Measurements from ENCODE around the gene GGCX.

The GGCX gene

DNA sequence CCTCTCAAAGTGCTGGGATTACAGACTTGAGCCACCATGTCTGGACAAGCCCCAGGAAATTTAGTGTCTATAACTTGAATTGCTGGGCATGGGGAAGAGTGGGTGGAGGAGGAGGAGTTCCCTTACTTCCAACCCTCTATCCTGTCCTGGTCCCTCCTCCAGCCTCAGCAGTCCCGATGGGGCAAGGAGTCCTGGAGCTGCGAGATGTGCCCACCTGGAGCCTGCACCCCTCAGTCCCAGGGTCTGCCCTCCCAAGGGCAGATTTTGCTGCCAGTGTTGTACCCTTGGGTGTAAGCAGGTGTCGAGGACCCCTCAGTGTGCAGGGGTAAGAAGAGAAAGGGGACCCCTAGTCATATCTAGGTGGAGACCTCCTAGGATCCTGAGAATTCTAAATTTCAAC, 18.9 kb upstream of the GGCX start:
- H3K4me3 ChIP-seq (ENCODE audit: control insufficient read depth, low read depth, low read length): no peak overlapping the region
- TF ChIP-seq, protein P1, sequence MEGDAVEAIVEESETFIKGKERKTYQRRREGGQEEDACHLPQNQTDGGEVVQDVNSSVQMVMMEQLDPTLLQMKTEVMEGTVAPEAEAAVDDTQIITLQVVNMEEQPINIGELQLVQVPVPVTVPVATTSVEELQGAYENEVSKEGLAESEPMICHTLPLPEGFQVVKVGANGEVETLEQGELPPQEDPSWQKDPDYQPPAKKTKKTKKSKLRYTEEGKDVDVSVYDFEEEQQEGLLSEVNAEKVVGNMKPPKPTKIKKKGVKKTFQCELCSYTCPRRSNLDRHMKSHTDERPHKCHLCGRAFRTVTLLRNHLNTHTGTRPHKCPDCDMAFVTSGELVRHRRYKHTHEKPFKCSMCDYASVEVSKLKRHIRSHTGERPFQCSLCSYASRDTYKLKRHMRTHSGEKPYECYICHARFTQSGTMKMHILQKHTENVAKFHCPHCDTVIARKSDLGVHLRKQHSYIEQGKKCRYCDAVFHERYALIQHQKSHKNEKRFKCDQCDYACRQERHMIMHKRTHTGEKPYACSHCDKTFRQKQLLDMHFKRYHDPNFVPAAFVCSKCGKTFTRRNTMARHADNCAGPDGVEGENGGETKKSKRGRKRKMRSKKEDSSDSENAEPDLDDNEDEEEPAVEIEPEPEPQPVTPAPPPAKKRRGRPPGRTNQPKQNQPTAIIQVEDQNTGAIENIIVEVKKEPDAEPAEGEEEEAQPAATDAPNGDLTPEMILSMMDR (conservative IDR thresholded peaks at IDR 0.05; ENCODE audit: control insufficient read depth, insufficient read depth, low read depth, low read length): no peak
- DNase-seq (ENCODE audit: low read depth): no peak

DNA sequence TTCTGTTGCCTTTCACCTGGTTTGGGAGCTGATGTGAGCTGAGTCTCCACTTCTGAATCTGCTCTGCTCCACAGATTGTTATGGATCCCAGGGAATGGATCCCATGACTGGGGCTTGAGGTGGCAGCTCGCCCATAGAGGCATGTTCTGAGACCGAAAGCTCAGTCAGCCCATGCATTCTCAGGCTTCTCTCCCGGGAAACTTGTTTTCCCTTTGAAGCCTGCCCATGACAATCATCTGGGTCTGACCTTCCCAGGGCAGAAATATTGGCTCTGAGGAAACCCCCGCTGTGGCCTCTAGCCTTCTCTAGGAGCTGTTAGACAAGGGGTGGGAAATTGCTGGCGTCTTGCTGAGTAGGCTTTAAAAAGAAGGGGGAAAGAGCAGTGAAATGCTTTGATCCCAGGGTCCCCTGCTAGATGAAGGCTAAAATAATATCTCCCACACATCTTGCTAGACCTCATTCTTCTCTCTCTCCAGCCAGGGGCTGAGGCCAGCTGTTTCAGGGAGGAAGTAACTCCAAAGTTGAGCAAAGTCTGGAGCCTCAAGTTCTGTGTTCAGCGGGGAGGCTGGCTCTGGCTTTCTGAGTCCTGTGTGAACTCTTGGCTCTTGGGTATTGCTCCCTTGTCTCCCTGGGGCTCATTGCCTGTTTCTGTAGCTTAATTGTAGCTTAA, 18.1 kb upstream of the GGCX start:
- no peak for DNase-seq (ENCODE audit: low read depth)
- TF ChIP-seq, protein P1 (conservative IDR thresholded peaks at IDR 0.05; ENCODE audit: control insufficient read depth, insufficient read depth, low read depth, low read length): no peak
- no peak overlapping the region for H3K4me3 ChIP-seq (ENCODE audit: control insufficient read depth, low read depth, low read length)

DNA sequence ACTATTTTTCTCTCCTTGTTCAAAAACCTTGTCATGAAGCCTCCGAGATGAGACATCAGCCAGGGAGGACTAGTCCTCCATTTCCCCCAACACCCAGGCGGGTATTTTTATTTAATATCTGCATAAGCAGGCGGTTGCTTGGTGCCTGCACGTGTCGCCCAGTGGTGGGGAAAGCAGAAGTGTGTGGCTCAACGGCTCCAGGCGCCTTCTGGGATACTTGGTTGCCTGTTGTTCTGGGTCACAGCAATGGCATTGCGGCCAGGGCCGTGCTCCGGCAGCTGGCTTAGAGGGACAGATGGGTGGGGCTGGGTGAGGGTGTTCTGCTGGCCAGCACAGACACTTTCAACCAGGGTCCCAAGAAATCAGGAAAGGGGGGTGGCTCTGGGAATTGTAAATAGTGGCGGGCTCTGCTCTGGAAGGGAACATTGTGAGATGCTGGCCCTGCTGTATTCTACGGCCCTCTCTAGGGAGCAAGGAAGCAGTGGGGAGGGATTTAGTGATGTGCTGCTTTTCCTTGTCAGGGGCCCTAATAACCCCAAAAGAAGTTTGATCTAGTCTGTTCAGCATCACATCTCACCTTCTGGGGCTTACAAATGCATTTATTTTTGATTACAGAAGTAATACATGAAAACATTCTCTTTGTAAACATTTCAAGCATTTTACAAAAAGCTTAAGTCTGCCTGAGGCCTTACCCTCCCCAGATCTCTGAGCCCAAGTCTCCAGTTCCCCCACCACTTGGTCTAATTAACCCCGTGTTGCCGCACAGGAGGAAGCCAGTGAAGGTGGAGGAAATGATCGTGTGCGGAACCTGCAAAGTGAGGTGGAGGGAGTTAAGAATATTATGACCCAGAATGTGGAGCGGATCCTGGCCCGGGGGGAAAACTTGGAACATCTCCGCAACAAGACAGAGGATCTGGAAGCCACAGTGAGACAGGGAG, 17.2 kb upstream of the GGCX start:
- H3K4me3 ChIP-seq (ENCODE audit: control insufficient read depth, low read depth, low read length): no peak overlapping the region
- DNase-seq (ENCODE audit: low read depth): no peak
- TF ChIP-seq, protein P1 (conservative IDR thresholded peaks at IDR 0.05; ENCODE audit: control insufficient read depth, insufficient read depth, low read depth, low read length): no peak

DNA sequence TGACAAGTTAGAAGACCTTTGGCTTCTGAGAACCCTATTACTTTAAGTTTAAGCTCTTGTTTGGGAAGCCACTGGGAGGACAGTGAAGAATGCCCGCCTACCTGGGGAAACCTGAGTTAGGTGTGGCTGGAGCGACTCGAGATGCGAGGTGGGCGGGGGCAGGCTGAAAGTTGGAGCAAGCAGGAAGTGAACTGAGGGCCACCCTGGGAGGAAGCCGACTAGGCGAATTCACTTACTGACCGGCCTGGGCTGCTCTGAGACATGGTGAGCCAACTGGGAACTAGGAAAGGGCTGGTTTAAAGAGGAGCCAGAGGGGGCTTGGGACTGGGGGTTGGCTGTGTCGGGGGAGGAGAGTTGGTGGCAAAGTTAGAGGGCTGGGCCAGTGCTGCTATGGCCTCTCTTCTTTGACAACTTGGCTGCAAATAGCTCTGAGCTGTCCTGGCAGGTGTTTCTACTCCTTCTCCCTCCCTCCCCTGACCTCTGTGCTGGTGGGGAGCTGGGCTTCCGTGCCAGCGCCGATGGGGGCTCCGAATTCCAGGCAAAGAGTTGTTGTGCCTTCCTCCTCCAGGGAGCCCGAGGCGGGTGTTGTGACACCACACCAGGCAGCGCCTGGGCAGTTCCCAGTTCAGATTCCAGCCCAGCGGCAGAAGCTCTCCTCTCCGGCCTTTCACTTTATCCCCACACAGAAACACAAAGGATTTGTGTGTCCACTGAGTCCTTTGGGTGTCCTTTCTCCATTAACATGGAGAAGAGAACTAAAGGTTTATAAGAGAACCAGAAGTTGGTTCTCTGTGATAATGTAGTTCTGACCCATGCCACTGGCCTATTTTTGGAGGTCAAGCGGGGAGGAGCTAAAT, 16.3 kb upstream of the GGCX start, which contains the start of gene VAMP8:
VAMP8 (plus strand) TSS at position 201 of the 857 bp plus-strand sequence; CDS start at position 262, 61 bp downstream.
- H3K4me3 ChIP-seq (ENCODE audit: control insufficient read depth, low read depth, low read length): no peak within 1 kb of the TSS
- TF ChIP-seq, protein P1 (conservative IDR thresholded peaks at IDR 0.05; ENCODE audit: control insufficient read depth, insufficient read depth, low read depth, low read length): no peak
- DNase-seq (ENCODE audit: low read depth): no peak

DNA sequence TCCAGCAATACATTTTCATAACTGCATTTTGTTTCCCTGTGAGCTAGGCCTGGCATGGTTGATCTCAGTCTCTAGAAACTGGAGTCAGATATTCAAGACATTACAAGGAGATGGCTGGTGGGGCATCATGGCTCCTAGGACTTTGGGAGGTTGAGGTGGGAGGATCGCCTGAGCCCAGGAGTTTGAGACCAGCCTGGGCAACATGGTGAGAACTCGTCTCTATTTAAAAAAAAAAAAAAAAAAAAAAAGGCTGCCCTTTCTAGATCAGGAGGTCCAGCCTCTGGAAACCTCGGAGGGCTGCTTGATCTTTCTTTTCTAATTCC, 15.7 kb upstream of the GGCX start:
- TF ChIP-seq, protein P1 (conservative IDR thresholded peaks at IDR 0.05; ENCODE audit: control insufficient read depth, insufficient read depth, low read depth, low read length): no peak
- no peak for DNase-seq (ENCODE audit: low read depth)
- H3K4me3 ChIP-seq (ENCODE audit: control insufficient read depth, low read depth, low read length): no peak overlapping the region

GRCh38 chr2:85575739-85576138, 14.4 kb upstream of the GGCX start:
- TF ChIP-seq, protein P1 (conservative IDR thresholded peaks at IDR 0.05; ENCODE audit: control insufficient read depth, insufficient read depth, low read depth, low read length): no peak
- H3K4me3 ChIP-seq (ENCODE audit: control insufficient read depth, low read depth, low read length): no peak overlapping the region
- DNase-seq (ENCODE audit: low read depth): no peak
